H1 (cell line): ENCODE results near the gene DOK6. TPM values are rescaled to one million over a fixed set of nuclear protein-coding genes. Genes with fewer than 3 reads are reported as not detected.

Experiments used
- CHD2 ChIP-seq: IDR thresholded peaks from 2 replicates; pipeline ENCODE4 v1.6.1; 2012; ENCODE audit warnings: low read length, improper control_type of control experiment
- E2F6 ChIP-seq: IDR thresholded peaks from 2 replicates; pipeline ENCODE4 v1.6.1; 2012; ENCODE audit warnings: inconsistent platforms
- HDAC2 ChIP-seq, 2 experiments: fragments of 300-600 bp in 1 of 2; sonication (generic) in 1 of 2; IDR thresholded peaks; 2 replicates each; pipeline ENCODE4 v1.6.1; 2011 to 2012; ENCODE audit warnings: low read depth in 2 of 2, low read length in 2 of 2, mild to moderate bottlenecking in 2 of 2, moderate library complexity in 2 of 2, borderline replicate concordance in 1 of 2, inconsistent platforms in 1 of 2
- PHF8 ChIP-seq: fragments of 200-600 bp; sonication (generic); conservative IDR thresholded peaks from 2 replicates; pipeline ENCODE4 v1.7.1; 2012; ENCODE audit warnings: low read depth, mild to moderate bottlenecking, inconsistent platforms, low read length, moderate library complexity
- RNF2 ChIP-seq: fragments of 200-900, 300-1000 bp; sonication (generic); IDR thresholded peaks from 2 replicates; pipeline ENCODE4 v1.7.1; 2016; ENCODE audit warnings: borderline replicate concordance, low read depth, mild to moderate bottlenecking, antibody characterized with exemption, low read length; ENCODE audit not compliant: poor library complexity, severe bottlenecking; ENCODE audit errors: missing control alignments
- SRF ChIP-seq: IDR thresholded peaks from 2 replicates; pipeline ENCODE4 v1.6.1; 2011; ENCODE audit warnings: mild to moderate bottlenecking, low read depth, low read length, moderate library complexity
- TBP ChIP-seq: IDR thresholded peaks from 2 replicates; pipeline ENCODE4 v1.6.1; 2011; ENCODE audit warnings: low read depth, low read length, improper control_type of control experiment
- polyA plus RNA-seq, 7 experiments: library from polyadenylated mRNA; depleted of rRNA in 3 of 7; stranded (reverse) in 5 of 7; unstranded in 2 of 7; fragments of >200 nt in 5 of 7; fragments of 200-250 nt in 2 of 7; gene quantifications; 1 replicate in 5 of 7; 2 replicates in 1 of 7; 4 replicates in 1 of 7; pipeline versions ENCODE4 v1.2.1 to v1.2.3, GENCODE V29; 2011 to 2013; ENCODE audit warnings: missing spikeins in 2 of 7, mixed read lengths in 2 of 7
- total RNA-seq: library from RNA; stranded (reverse); fragmentation: NEBNext Ultra II Directional; extraction: Animal tissue kit (Norgen Biotek cat#: 25700); gene quantifications from 2 replicates; pipeline ENCODE4 v1.2.1, GENCODE V29; 2021
- TF ChIP-seq, protein P1 (sequence below): IDR thresholded peaks from 2 replicates; pipeline ENCODE4 v1.6.1; 2012; ENCODE audit warnings: low read length, inconsistent platforms

Gene DOK6
- total and polyA plus RNA-seq, 2 of the 8 experiments (the other 6 are each of a cell fraction or from before 2014, with no cell fraction given), result 0.33 to 0.50 TPM

DNA sequence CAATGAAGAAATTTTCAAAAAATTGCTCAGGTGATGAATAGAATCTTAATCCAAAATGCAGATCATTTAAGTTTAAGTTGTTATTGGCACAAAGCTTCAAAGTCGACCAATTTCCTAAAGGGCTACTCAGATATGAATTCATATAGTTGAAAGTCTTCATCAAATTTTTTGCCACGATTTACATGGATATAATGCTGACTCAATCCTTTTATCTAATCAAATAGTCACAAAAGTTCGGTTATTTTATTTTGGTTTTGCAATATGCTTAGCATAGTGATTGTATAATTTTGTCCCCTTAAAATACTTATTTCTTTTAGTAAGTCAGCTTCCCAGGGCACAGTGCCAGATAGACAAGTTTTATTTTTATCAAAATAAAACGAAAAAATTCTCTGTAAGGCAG, 319.7 kb downstream of the DOK6 start (continued):
- TF ChIP-seq, protein P1, sequence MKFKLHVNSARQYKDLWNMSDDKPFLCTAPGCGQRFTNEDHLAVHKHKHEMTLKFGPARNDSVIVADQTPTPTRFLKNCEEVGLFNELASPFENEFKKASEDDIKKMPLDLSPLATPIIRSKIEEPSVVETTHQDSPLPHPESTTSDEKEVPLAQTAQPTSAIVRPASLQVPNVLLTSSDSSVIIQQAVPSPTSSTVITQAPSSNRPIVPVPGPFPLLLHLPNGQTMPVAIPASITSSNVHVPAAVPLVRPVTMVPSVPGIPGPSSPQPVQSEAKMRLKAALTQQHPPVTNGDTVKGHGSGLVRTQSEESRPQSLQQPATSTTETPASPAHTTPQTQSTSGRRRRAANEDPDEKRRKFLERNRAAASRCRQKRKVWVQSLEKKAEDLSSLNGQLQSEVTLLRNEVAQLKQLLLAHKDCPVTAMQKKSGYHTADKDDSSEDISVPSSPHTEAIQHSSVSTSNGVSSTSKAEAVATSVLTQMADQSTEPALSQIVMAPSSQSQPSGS, result no peak
- TF ChIP-seq SRF (no peak), E2F6 (no peak), HDAC2 (IDR thresholded peaks at IDR 0.05; ENCODE audit: borderline replicate concordance in 1 of 2, low read depth in 2 of 2, low read length in 2 of 2) (no peak), PHF8 (no peak), CHD2 (no peak), RNF2 (no peak), TBP (no peak)
